ENCODE measurements around the gene PID1. TPM values are rescaled to one million over a fixed set of nuclear protein-coding genes. Genes with fewer than 3 reads are reported as not detected.

Gene PID1
- total RNA-seq, 2 donors from 2014 or later, result 30.2 to 40.3 TPM

GRCh38 chr2:229159405-229159804 lies 111.7 kb downstream of the PID1 start:
- Histone ChIP-seq H3K36me3 (no peaks in the 10 kb centered on the region), H3K27ac (peak overlapping the region; percentile 68)

GRCh38 chr2:229154381-229154780 lies 116.7 kb downstream of the PID1 start:
- no peaks in the 10 kb centered on the region for H3K4me1 ChIP-seq
- DNase-seq, result no peak
- H3K9me3 ChIP-seq, result no peaks in the 10 kb centered on the region
- no peak for TF ChIP-seq CTCF (IDR thresholded peaks at IDR 0.05)
- no peak overlapping the region for H3K4me3 ChIP-seq
- H3K36me3 ChIP-seq, result no peaks in the 10 kb centered on the region
- peak overlapping the region; percentile 58 for H3K27ac ChIP-seq
- intact Hi-C loops (cut with DNase I), result no loop called here
- H3K9ac ChIP-seq (ENCODE audit: low read depth in 2 of 2, low read length in 2 of 2), result no peak overlapping the region
- no peaks in the 10 kb centered on the region for H3K27me3 ChIP-seq

More at GRCh38 chr2:229159405-229159804, 111.7 kb downstream of the PID1 start:
- Histone ChIP-seq H3K27me3 (no peaks in the 10 kb centered on the region), H3K4me3 (no peak overlapping the region), H3K9ac (ENCODE audit: low read depth in 2 of 2, low read length in 2 of 2) (no peak overlapping the region), H3K9me3 (no peaks in the 10 kb centered on the region), H3K4me1 (peaks cover 4% of the 10 kb centered on the region)
- intact Hi-C loops (cut with DNase I), result no loop called here
- TF ChIP-seq CTCF (IDR thresholded peaks at IDR 0.05), result no peak
- no peak for DNase-seq

- no peaks in the 10 kb centered on the region for H3K36me3 ChIP-seq
- no peak overlapping the region for H3K9ac ChIP-seq (ENCODE audit: low read depth in 2 of 2, low read length in 2 of 2)
- H3K4me1 ChIP-seq, result no peaks in the 10 kb centered on the region
- no peak overlapping the region for H3K4me3 ChIP-seq
- peak overlapping the region; percentile 58 for H3K27ac ChIP-seq
- no peak for DNase-seq
- H3K9me3 ChIP-seq, result no peaks in the 10 kb centered on the region
- intact Hi-C loops (cut with DNase I), result no loop called here
- no peaks in the 10 kb centered on the region for H3K27me3 ChIP-seq
- TF ChIP-seq CTCF (IDR thresholded peaks at IDR 0.05), result no peak
Measured at GRCh38 chr2:229153951-229154350, 117.1 kb downstream of the PID1 start.

GRCh38 chr2:229153267-229153666 lies 117.8 kb downstream of the PID1 start:
- H3K4me1 ChIP-seq, result no peaks in the 10 kb centered on the region
- DNase-seq, result peak; percentile 65
- H3K9me3 ChIP-seq, result no peaks in the 10 kb centered on the region
- intact Hi-C loops (cut with DNase I), result no loop called here
- no peak overlapping the region for H3K4me3 ChIP-seq
- no peaks in the 10 kb centered on the region for H3K27me3 ChIP-seq
- no peak overlapping the region for H3K9ac ChIP-seq (ENCODE audit: low read depth in 2 of 2, low read length in 2 of 2)
- H3K36me3 ChIP-seq, result no peaks in the 10 kb centered on the region
- H3K27ac ChIP-seq, result peak overlapping the region; percentile 58
- TF ChIP-seq CTCF (IDR thresholded peaks at IDR 0.05), result no peak

GRCh38 chr2:229152674-229153073 lies 118.4 kb downstream of the PID1 start:
- no peaks in the 10 kb centered on the region for H3K9me3 ChIP-seq
- H3K9ac ChIP-seq (ENCODE audit: low read depth in 2 of 2, low read length in 2 of 2), result peak overlapping the region in 1 of 2 donors; percentile 41
- intact Hi-C loops (cut with DNase I), result no loop called here
- no peaks in the 10 kb centered on the region for H3K36me3 ChIP-seq
- H3K27ac ChIP-seq, result peak overlapping the region; percentile 58
- no peaks in the 10 kb centered on the region for H3K27me3 ChIP-seq
- TF ChIP-seq CTCF (IDR thresholded peaks at IDR 0.05), result no peak
- DNase-seq, result no peak
- H3K4me1 ChIP-seq, result no peaks in the 10 kb centered on the region
- H3K4me3 ChIP-seq, result no peak overlapping the region

- no peak for TF ChIP-seq CTCF (IDR thresholded peaks at IDR 0.05)
- no peak overlapping the region for H3K27ac ChIP-seq
- H3K4me1 ChIP-seq, result no peaks in the 10 kb centered on the region
- no peak overlapping the region for H3K9ac ChIP-seq (ENCODE audit: low read depth in 2 of 2, low read length in 2 of 2)
- H3K27me3 ChIP-seq, result no peaks in the 10 kb centered on the region
- no peak for DNase-seq
- no peaks in the 10 kb centered on the region for H3K9me3 ChIP-seq
- no peaks in the 10 kb centered on the region for H3K36me3 ChIP-seq
- H3K4me3 ChIP-seq, result no peak overlapping the region
- intact Hi-C loops (cut with DNase I), result no loop called here
Measured at GRCh38 chr2:229150317-229150716, 120.8 kb downstream of the PID1 start.

Measured in colonic mucosa (tissue), 4 donors.